Left cardiac atrium (tissue), 4 donors: ENCODE data around the gene MAP1S. TPM values are rescaled to one million over a fixed set of nuclear protein-coding genes. Genes with fewer than 3 reads are reported as not detected.

Experiments
- ATAC-seq, 2 donors: fragments of 200-7000 bp; cut with Tn5 transposase; one replicate each; pipeline ENCODE4 v1.9.1; 2020; ENCODE audit warnings: mild to moderate bottlenecking in 2 of 2, moderate library complexity in 2 of 2
- DNase-seq: peaks from one replicate; pipeline ENCODE4 v3.0.0-alpha.2; 2020
- intact Hi-C, 2 donors: fragments of 100-400 bp; cut with DNase I; formaldehyde crosslinking; loops; one replicate each; pipeline versions ENCODE4 v1.14.1 to v1.15.1; 2022 to 2023
- long read RNA-seq: library from polyadenylated mRNA; unstranded; transcript quantifications from one replicate; pipeline ENCODE4 v2.0.0, GENCODE V29; 2021
- total RNA-seq, 2 donors: library from RNA; stranded (reverse); fragmentation: NEBNext Ultra II Directional; extraction: Animal tissue kit (Norgen Biotek cat#: 25700); gene quantifications; one replicate each; pipeline ENCODE4 v1.2.1, GENCODE V29; 2021
- donor health status: DM: no; HTN: yes; CAD: no.
- donor health status: DM: no; HTN: yes; CAD: no; lungs with severe emphysema.
- donor health status: DM: yes; HTN: yes; CAD: no.
- donor health status: Dilated cardiomyopathy.

Gene MAP1S
- 10 to 100 TPM; 33.6 to 40.8 TPM for total RNA-seq
- long read RNA-seq, transcript MAP1S-201 (7 exons, 3,419 nt) = major isoform, 5 of 19 reads
- long read RNA-seq, partial matches to known transcripts = 14 of 19 reads
- long read RNA-seq, other reads (novel, unspliced or antisense) = 0 of 19 reads

DNA sequence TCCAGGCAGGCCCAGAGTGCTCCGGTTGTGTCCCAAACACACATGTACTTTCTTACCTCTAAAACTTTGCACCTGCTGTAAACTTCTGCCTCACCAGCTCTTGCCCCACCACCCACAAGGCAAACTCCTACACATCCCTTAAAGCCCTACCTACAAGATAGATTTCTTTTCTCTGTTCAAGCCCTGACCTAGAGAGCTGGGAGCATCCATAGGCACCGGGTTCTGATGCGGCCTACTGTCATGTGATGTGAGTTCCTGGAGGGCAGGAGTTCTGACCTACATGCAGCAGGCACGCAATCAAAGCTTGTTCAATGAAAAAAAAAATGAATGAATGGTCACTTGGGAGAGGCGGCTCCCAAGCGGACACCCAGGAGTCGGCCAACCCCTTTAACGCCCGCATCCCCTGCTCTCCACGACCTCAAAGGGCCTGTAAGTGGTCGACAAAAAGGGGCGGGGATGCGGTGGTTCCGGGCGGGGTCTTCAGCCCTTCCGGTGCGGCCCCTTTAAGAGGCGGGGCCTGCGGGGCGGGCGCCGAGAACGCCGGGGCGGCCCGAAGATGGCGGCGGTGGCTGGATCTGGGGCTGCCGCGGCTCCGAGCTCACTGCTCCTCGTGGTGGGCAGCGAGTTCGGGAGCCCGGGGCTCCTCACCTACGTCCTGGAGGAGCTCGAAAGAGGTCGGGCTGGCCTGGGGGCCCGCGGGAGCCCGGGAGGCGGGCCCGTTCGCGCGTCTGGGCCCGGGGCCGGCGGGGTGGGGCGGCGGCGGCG is at the start of gene MAP1S:
TSS of gene MAP1S (plus strand) at position 534 of the 765 bp plus-strand sequence. CDS start at position 557, 23 bp downstream.
- ATAC-seq (peak; percentile 60 to 71), DNase-seq (peak; percentile 71)
- intact Hi-C loops = no loop called here

DNA sequence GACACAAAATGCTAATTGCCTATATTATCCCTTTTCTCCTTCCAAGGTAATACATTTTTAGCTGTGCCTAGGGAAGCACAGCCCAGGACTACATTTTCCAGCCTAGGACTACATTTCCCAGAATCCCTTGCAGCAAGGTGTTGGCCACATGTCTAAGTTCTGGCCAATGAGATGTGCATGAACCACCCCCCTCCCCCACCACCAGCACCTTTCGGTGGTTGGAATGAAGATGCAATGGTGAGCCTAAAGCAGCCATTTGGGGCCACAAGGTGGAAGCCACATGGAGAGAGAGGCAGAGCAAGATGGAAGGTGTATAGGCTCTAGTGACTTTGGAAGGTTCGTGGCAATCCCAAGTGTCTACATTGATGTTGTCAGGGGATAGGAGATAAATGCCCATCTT is 47.4 kb upstream of the MAP1S start:
- ATAC-seq = no peak
- no peak for DNase-seq
- intact Hi-C loops = no loop called here

DNA sequence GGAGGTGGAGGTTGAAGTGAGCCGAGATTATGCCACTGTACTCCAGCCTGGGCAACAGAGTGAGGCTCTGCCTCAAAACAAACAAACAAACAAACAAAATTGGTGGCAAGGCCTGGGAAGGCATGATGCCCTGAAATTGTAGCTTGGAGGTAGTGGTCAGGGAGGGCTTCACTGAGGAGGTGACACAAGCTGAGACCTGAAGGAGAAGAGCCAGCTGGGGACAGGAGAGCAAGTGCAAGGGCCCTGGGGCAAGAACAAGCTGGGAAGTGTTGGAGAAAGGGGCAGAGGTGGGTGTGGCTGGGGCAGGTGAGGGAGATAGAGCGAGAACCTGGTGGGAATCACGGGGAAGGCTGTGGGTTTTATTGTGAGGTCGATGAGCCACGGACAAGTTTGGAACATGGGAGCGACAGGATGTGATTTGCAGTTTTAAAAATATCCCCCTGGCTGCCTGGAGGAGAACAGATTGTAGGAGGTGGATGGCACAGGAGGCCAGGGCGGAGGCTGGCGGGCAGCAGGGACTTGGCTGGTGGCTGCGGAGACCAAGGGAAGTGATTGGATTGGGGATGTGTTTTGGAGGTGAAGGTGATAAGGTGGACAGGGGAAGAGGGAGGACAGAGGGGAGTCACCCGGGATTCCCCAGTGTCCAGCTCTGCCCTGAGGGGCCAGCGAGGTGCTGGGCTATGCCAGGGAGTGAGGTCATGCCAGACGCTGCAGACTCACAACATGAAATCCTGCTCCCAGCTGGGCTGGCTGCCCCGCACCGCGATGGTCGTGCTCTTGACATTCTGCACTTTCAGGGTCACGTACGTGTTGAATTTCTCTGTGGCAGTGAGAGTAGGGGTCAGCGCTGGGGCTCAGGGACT is 45.1 kb upstream of the MAP1S start:
- ATAC-seq (no peak), DNase-seq (no peak)
- intact Hi-C loops = no loop called here

DNA sequence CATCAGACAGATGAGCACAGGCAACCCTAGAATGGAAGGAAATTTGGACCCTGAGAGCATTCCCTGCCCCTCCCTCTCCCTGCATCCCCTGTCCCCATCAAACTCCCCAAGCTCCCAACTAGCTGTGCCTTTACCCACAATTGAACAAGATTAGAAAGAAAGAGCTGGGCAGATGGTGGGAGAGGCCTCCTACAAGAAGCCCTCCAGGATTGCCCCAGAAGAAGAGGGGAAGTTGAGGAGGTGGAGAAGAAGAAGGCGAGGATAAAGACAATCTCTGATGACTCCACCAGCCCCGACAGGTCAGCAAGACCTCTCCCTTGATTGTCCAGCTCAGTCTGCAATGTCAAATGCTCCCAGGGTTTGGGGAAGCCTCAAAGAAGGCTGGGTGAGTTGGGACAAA is 43.0 kb upstream of the MAP1S start:
- no peak for ATAC-seq
- intact Hi-C loops = no loop called here

GRCh38 chr19:17677002-17677401 is 42.3 kb upstream of the MAP1S start:
- intact Hi-C loops = no loop called here
- DNase-seq (no peak), ATAC-seq (no peak)

More for the DNA sequence above, 43.0 kb upstream of the MAP1S start:
- DNase-seq = no peak

DNA sequence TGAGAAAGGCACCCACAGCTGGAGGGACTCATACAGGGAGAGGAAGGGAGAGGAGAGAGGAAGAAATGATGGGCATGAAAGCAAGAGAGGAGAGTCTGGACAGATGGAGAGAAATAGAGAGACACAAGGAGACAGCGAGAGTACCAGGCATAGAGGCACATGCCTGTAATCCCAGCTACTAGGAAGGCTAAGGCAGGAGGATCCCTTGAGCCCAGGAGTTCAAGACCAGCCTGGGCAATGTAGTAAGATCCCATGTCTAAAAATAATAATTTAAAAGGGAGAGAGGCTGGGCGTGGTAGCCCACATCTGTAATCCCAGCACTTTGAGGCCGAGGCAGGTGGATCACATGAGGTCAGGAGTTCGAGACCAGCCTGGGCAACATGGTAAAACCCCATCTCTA is 40.4 kb upstream of the MAP1S start:
- ATAC-seq (no peak), DNase-seq (no peak)
- intact Hi-C loops = no loop called here

- ATAC-seq (no peak), DNase-seq (no peak)
- intact Hi-C loops = no loop called here
Observed at GRCh38 chr19:17679526-17680229, 39.6 kb upstream of the MAP1S start.

GRCh38 chr19:17680230-17680722 is 39.0 kb upstream of the MAP1S start:
- intact Hi-C loops = no loop called here
- ATAC-seq = peak; percentile 95 to 96
- DNase-seq = peak; percentile 89

DNA sequence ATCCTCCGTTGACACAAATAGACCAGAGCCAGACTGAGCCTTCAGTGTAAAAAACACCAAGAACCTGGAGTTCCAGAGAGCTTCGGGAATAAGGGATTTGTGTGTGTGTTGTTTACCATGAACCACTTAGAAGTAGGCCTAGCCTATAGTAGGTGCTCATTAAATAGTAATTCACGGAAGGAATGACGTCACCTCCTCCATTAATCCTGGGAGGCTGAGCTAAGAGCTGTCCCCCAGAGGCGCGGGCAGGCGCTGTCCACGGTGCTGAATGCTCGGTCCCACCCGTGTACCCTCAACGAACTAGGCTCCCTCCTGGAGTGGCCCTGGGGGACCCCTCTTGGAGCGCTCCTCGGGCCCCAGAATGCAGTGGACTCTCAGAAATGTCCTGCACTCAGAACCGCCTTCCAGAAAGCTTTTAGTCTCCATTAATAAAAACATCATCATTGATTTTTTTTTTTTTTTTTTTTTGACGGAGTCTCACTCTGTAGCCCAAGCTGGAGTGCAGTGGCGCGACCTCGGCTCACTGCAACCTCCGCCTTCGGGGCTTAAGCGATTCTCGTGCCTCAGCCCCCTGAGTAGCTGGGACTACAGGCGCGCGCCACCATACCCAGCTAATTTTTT is 37.7 kb upstream of the MAP1S start:
- peak; percentile 56 for DNase-seq
- peak in 1 of 2 donors; percentile 45 for ATAC-seq
- intact Hi-C loops = no loop called here

GRCh38 chr19:17682273-17682672 is 37.0 kb upstream of the MAP1S start:
- DNase-seq (no peak), ATAC-seq (no peak)
- intact Hi-C loops = no loop called here

DNA sequence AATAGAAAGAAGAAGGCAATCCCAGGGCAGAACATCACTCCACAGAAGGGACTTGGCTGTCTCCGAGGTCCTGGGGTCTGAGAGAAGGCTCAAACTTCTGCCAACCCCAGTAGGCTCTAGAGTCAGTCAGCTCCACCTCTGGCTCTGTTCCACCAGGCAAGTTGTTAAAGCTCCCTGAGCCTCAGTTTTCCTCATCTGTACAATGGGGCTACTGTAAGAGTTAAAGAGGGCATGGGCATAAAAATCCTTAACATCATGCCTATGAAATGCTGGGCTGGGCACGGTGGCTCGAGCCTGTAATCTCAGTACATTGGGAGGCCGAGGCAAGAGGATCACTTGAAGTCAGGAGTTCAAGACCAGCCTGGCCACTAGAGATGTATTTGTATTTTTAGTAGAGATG is 36.2 kb upstream of the MAP1S start:
- DNase-seq (no peak), ATAC-seq (no peak)
- intact Hi-C loops = no loop called here

DNA sequence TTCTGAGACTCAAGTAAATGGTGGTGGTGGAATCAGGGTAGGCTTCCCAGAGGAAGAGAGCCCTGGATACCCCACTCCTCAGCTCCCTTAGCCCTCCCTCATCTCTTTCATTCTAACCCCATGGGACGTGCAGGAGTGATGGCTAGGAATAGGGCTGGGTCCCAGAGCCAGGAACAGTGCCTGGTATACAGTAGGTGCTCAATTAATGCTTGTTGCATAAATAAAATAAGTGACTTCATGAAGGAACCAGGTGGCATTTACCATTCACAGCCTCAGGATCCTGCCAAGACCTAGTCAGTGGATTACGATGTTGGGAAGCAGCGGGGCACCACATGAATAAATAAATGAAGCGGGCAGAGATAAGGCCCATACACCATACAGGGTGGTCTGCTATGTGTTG is 35.0 kb upstream of the MAP1S start:
- DNase-seq = no peak
- no peak for ATAC-seq
- intact Hi-C loops = no loop called here

GRCh38 chr19:17685451-17686022 is 33.7 kb upstream of the MAP1S start:
- DNase-seq = no peak
- intact Hi-C loops = no loop called here
- no peak for ATAC-seq

DNA sequence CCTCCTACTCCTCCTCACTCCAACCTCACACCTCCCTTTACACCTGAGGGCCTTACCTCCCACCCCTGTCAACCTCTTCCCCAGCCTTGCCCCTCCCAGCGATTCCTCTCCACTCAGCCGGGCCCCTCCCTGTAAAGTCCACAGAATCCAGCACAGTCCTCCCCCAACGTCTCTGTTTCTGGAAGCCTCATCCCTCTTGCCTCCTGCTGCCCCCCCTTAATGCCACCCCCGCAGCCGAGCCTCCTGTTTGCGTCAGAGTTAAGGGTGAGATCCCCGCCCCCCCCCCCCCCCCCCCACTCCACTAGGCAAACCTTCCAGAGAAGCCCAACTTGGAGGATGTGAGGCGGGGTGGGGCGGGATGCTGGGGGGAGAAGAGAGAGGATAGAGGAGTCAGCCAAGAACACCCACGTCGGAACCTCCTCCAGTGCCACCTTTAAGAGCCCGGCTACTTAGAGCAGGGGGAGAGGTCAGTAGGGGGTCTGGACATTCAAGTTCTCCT is 33.2 kb upstream of the MAP1S start:
- intact Hi-C loops = no loop called here
- DNase-seq (peak; percentile 34), ATAC-seq (no peak)

- ATAC-seq = peak in 1 of 2 donors; percentile 53
Observed at GRCh38 chr19:17686592-17687024, 32.7 kb upstream of the MAP1S start.

GRCh38 chr19:17687141-17687856 is 32.0 kb upstream of the MAP1S start:
- ATAC-seq (no peak), DNase-seq (no peak)
- intact Hi-C loops = no loop called here

More at GRCh38 chr19:17686592-17687024, 32.7 kb upstream of the MAP1S start:
- intact Hi-C loops = no loop called here
- DNase-seq = peak; percentile 69

- ATAC-seq (peak; percentile 76 to 79), DNase-seq (peak; percentile 50)
- intact Hi-C loops = no loop called here
Observed at GRCh38 chr19:17687857-17688784, 31.2 kb upstream of the MAP1S start, which contains the start of gene UNC13A. Gene UNC13A (minus strand): TSS chr19:17688354. CDS start chr19:17688199, 155 bp downstream.
